Mucosa of descending colon (tissue), 3 donors: ENCODE data around the gene CDHR4. TPM values are rescaled to one million over a fixed set of nuclear protein-coding genes. Genes with fewer than 3 reads are reported as not detected.

Experiments
- ATAC-seq: fragments of 200-7000 bp; cut with Tn5 transposase; one replicate; pipeline ENCODE4 v1.9.1; 2020; ENCODE audit warnings: mild to moderate bottlenecking, moderate library complexity
- DNase-seq, 3 donors: peaks; one replicate each; pipeline ENCODE4 v3.0.0-alpha.2; 2020
- H3K36me3 ChIP-seq: fragments of 200-600 bp; one replicate; pipeline ENCODE4 v1.8.0; 2021; ENCODE audit warnings: low read depth, mild to moderate bottlenecking
- H3K4me1 ChIP-seq: fragments of 200-600 bp; one replicate; pipeline ENCODE4 v1.8.0; 2021; ENCODE audit warnings: low read depth, mild to moderate bottlenecking
- H3K4me3 ChIP-seq: fragments of 200-600 bp; one replicate; pipeline ENCODE4 v1.8.0; 2021; ENCODE audit warnings: mild to moderate bottlenecking
- H3K9me3 ChIP-seq: fragments of 200-600 bp; one replicate; pipeline ENCODE4 v1.8.0; 2021; ENCODE audit warnings: mild to moderate bottlenecking
- CTCF ChIP-seq: fragments of 200-600 bp; IDR thresholded peaks from one replicate; pipeline ENCODE4 v1.8.0; 2022; ENCODE audit warnings: antibody characterized with exemption, mild to moderate bottlenecking
- intact Hi-C, 2 donors: fragments of 100-400 bp; cut with DNase I in 1 of 2; cut with micrococcal nuclease in 1 of 2; formaldehyde crosslinking; loops; one replicate each; pipeline versions ENCODE4 v1.11.0 to v1.11.1; 2022; cut with DNase I, micrococcal nuclease
- total RNA-seq, 3 donors: library from RNA; stranded (reverse); fragmentation: NEBNext Ultra II Directional in 2 of 3; extraction: Animal tissue kit (Norgen Biotek cat#: 25700) in 2 of 3; gene quantifications; one replicate each; pipeline versions ENCODE4 v1.2.1 to v1.2.4, GENCODE V29; 2021 to 2023
- donor health status: DM: no; HTN: no; CAD: no; lungs with moderate emphysema.
- donor health status: DM: no; HTN: no; CAD: no.
- donor health status: DM: no; HTN: yes; CAD: no.

CDHR4 gene
- total RNA-seq, 3 donors from 2014 or later, result 0.38 TPM; not detected in 2

- Histone ChIP-seq H3K4me3 (no peak overlapping the region), H3K9me3 (no peaks in the 10 kb centered on the region), H3K36me3 (no peaks in the 10 kb centered on the region), H3K4me1 (no peaks in the 10 kb centered on the region)
- intact Hi-C loops, result no loop called here
- no peak for ATAC-seq
- DNase-seq, result no peak
- no peak for TF ChIP-seq CTCF
Measured at GRCh38 chr3:49769926-49770325, 29.7 kb downstream of the CDHR4 start.

DNA sequence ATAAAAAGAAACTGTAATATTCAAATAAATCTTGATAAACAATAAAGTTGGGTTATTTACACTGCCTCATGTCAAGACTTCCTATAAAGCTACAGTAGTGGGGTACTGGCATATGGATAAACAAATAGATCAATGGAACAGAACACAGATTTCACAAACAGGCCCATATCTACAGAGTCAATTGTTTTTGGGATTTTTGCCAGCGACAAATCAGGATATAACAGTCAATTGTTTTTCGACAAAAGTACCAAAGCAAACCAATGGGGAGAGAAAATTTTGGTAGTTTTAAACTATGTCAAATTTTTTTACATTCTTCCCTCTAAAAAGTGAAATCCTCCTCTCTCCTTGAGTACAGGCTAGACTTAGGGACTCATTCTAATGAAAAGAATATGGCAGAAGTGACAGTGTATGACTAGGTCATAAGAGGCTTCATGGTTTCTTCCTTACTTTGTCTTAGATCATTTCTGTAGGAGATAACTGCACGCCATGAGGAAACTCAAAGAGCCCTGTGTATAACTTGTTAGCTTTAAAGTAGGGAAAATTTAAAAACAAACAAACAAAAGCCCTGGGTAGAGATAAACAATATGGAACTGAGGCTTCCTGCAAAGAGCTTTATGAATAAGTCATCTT lies 30.3 kb downstream of the CDHR4 start:
- no peaks in the 10 kb centered on the region for H3K36me3 ChIP-seq
- no peaks in the 10 kb centered on the region for H3K9me3 ChIP-seq
- ATAC-seq (no peak), DNase-seq (no peak)
- H3K4me1 ChIP-seq, result no peaks in the 10 kb centered on the region
- no peak for TF ChIP-seq CTCF
- intact Hi-C loops, result no loop called here
- H3K4me3 ChIP-seq, result no peak overlapping the region

DNA sequence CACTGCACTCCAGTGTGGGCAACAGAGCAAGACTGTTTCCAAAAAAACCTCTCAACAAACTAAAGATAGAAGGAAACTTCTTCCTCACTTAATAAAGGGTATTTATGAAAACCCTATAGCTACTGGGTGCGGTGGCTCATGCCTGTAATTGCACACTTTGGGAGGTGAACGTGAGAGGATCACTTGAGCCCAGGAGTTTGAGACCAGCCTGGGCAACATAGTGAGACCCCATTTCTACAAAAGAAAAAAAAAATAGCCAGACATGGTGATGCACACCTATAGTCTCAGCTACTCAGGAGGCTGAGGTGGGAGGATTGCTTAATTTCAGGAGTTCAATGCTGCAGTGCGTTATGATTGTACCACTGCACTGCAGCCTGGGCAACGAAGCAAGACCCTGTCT lies 35.7 kb downstream of the CDHR4 start:
- intact Hi-C loops, result no loop called here
- Histone ChIP-seq H3K36me3 (no peaks in the 10 kb centered on the region), H3K4me1 (no peaks in the 10 kb centered on the region), H3K9me3 (no peaks in the 10 kb centered on the region), H3K4me3 (no peak overlapping the region)
- TF ChIP-seq CTCF, result no peak
- no peak for DNase-seq
- no peak for ATAC-seq

DNA sequence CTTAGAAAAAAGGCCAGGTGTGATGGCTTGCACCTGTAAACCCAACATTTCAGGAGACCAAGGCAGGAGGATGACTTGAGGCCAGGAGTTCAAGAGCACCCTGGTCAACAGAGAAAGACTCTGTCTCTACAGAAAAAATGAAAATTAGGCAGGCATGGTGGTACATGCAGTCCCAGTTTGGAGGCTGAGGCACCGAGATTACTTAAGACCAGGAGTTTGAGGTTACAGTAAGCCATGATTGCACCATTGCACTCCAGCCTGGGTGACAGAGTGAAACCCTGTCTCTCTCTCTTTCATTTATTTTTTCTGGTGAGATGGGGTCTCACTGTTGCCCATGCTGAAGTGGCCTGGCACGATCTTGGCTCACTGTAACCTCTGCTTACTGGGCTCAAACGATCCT lies 38.0 kb downstream of the CDHR4 start:
- Histone ChIP-seq H3K4me3 (no peak overlapping the region), H3K4me1 (no peaks in the 10 kb centered on the region), H3K9me3 (no peaks in the 10 kb centered on the region), H3K36me3 (no peaks in the 10 kb centered on the region)
- DNase-seq (no peak), ATAC-seq (no peak)
- TF ChIP-seq CTCF, result no peak
- intact Hi-C loops, result no loop called here

- intact Hi-C loops, result no loop called here
- Histone ChIP-seq H3K4me3 (no peak overlapping the region), H3K36me3 (no peaks in the 10 kb centered on the region), H3K9me3 (no peaks in the 10 kb centered on the region), H3K4me1 (no peaks in the 10 kb centered on the region)
- TF ChIP-seq CTCF, result no peak
- no peak for ATAC-seq
- DNase-seq, result no peak
Measured at GRCh38 chr3:49759226-49759625, 40.4 kb downstream of the CDHR4 start.

DNA sequence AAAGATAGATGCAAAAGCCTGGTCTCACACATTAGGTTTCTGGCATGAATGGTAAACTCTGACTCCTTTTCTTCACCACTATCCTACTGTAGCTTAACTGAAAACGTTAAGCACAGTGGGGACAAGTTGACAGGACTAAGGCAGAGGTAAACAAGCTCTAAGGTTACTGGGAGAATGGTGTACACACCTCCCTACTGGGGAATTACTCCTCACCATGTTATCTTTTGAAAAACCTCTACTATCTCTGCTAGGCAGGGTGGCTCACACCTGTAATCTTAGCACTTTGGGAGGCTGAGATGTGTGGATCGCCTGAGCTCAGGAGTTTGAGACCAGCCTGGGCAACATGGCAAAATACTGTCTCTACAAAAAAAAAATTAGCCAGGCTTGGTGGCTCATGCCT lies 42.5 kb downstream of the CDHR4 start:
- no peaks in the 10 kb centered on the region for H3K4me1 ChIP-seq
- intact Hi-C loops, result no loop called here
- no peak for TF ChIP-seq CTCF

More for the DNA sequence above, 42.5 kb downstream of the CDHR4 start:
- Histone ChIP-seq H3K9me3 (no peaks in the 10 kb centered on the region), H3K4me3 (no peak overlapping the region), H3K36me3 (no peaks in the 10 kb centered on the region)
- DNase-seq (no peak), ATAC-seq (no peak)
